ENCODE results near the gene FBXO42. TPM values are rescaled to one million over a fixed set of nuclear protein-coding genes. Genes with fewer than 3 reads are reported as not detected.
A peak's percentile ranks its signal among the peaks of the same experiment; 100 is the strongest.

The FBXO42 gene
- total RNA-seq, 4 donors from 2014 or later = 21.0 to 30.3 (median 23.0) TPM

DNA sequence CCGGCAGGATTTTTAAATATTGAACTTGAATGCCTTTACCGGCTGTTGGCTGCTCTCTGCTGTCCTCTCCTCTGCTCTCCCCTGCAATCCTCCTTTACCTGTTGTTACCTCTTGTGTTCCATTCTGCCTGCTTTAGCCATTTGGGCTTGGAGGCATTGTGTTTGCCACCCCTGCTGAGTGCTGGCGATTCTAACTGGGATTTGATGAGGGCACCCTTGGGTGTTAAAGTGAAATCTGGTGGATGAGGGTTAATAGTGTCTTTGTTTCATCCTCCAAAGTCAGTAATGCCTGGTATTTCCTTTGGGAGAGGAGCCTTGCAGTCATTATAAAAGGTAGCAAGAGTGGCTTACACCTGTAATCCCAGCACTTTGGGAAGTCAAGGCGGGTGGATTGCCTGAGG is 24.7 kb upstream of the FBXO42 start:
- H3K27ac ChIP-seq = no peak overlapping the region
- H3K9me3 ChIP-seq = no peaks in the 10 kb centered on the region
- H3K36me3 ChIP-seq = no peaks in the 10 kb centered on the region
- peaks cover 6 to 14% of the 10 kb centered on the region in 2 donors for H3K4me1 ChIP-seq
- DNase-seq = no peak
- intact Hi-C loops (cut with DNase I; ENCODE audit: low total_unique reads) = no loop called here
- H3K27me3 ChIP-seq = no peaks in the 10 kb centered on the region
- H3K4me3 ChIP-seq = no peak overlapping the region
- TF ChIP-seq POLR2A (IDR thresholded peaks at IDR 0.05) = no peak
- TF ChIP-seq, protein P1, sequence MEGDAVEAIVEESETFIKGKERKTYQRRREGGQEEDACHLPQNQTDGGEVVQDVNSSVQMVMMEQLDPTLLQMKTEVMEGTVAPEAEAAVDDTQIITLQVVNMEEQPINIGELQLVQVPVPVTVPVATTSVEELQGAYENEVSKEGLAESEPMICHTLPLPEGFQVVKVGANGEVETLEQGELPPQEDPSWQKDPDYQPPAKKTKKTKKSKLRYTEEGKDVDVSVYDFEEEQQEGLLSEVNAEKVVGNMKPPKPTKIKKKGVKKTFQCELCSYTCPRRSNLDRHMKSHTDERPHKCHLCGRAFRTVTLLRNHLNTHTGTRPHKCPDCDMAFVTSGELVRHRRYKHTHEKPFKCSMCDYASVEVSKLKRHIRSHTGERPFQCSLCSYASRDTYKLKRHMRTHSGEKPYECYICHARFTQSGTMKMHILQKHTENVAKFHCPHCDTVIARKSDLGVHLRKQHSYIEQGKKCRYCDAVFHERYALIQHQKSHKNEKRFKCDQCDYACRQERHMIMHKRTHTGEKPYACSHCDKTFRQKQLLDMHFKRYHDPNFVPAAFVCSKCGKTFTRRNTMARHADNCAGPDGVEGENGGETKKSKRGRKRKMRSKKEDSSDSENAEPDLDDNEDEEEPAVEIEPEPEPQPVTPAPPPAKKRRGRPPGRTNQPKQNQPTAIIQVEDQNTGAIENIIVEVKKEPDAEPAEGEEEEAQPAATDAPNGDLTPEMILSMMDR (IDR thresholded peaks at IDR 0.05) = no peak

DNA sequence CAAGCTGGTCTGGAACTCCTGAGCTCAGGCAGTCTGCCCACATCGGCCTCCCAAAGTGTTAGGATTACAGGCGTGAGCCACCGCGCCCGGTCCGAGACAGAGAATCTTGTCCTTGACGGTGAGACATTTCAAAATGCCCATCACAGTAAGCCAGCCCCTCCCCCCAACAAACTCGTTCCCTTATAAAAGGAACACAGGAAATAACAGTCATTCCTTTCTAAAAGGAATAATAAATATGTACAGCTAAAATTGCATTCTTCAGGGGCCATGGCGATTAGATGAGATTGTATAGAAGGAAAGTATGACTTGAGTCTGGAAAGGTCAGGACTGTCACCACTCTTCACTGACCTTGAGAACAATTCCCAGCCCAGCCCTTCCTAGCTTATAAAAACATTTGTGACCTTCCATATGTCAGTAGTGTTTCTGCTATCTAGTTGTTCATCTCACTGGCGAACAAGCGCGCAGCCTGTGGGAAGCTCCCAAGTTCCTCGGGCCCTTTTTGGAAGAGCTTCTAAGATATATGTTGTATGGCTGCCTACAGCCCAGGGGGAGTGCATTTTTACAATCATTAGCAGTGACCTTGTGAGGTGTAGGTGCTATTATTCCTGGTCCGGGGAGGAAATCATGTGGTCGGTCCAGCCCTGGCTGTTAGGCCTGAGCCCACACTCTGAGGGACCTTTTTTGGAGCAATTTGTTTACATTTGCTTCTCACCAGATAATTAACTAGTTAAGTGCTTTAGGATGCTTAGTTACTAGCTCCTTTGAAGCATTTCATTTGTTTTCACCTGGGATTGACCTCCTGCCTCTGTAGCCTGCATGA is 23.5 kb upstream of the FBXO42 start:
- no peak for TF ChIP-seq POLR2A (IDR thresholded peaks at IDR 0.05)
- TF ChIP-seq, protein P1 (IDR thresholded peaks at IDR 0.05) = no peak
- intact Hi-C loops (cut with DNase I; ENCODE audit: low total_unique reads) = no loop called here
- Histone ChIP-seq H3K4me3 (no peak overlapping the region), H3K27ac (peak overlapping the region in 1 of 2 donors; percentile 54), H3K36me3 (no peaks in the 10 kb centered on the region), H3K9me3 (no peaks in the 10 kb centered on the region), H3K4me1 (peaks cover 6 to 14% of the 10 kb centered on the region in 2 donors), H3K27me3 (no peaks in the 10 kb centered on the region)
- DNase-seq = no peak

DNA sequence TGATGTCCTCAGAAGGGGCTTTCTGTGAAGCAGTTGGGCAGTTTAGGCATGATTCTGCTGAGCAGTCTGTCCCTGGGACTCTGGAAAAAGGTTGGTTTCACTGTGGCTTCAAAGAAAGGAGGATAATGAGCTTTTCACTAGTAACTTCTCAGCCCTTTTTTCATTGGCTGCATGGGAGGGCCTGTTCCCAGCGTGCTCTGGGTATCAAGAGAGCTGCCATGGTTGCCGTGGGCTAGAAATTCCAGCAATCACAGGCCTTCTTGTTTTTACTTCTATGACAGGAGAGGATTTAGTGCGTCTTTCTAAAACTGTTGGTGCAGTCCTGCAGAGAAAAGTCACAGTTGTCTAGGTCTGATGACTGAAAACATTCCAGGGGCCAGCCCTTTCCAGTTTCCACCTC is 22.0 kb upstream of the FBXO42 start:
- intact Hi-C loops (cut with DNase I; ENCODE audit: low total_unique reads) = no loop called here
- no peaks in the 10 kb centered on the region for H3K36me3 ChIP-seq
- TF ChIP-seq POLR2A (IDR thresholded peaks at IDR 0.05) = no peak
- TF ChIP-seq, protein P1 (IDR thresholded peaks at IDR 0.05) = no peak
- H3K4me1 ChIP-seq = peaks cover 6 to 19% of the 10 kb centered on the region in 2 donors
- H3K27me3 ChIP-seq = no peaks in the 10 kb centered on the region
- no peak overlapping the region for H3K4me3 ChIP-seq
- H3K9me3 ChIP-seq = no peaks in the 10 kb centered on the region
- DNase-seq = no peak
- H3K27ac ChIP-seq = no peak overlapping the region

DNA sequence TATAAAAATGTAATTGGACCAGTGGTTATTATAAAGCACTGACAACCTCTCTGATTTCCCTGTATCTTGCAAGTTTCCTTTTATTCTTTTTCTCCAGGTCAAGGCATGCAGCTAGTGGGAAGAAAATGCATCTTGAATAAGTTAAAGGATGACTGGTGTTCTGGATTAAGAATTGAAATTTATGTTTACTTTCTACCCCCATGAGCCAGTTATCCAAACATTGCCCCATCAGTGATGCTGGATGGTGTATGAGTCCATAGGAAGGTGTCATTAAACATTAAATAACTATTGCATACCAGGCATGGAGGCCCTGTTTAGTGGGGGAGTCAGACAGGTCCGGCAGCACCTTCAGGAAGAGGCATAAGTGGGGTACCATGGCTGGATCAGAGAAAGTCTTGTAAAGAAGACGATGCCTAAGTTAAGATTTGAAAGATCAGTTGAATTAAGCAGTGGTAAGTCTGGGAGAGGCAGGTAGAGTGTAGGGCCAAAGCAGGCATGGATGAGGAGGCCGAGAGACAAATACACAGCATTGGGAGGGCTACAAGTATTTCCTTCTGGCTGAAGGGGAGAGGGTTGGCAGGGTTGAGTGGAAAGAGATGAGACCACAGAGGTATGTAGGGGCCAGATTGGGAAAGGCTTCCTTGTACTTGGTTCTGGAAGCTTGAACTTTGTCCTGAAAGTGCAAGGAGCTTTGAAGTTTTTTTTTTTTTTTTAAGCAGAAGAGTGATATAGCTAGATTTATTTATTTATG is 20.4 kb upstream of the FBXO42 start:
- H3K4me3 ChIP-seq = no peak overlapping the region
- peaks cover 6 to 25% of the 10 kb centered on the region in 2 donors for H3K4me1 ChIP-seq
- no peaks in the 10 kb centered on the region for H3K9me3 ChIP-seq
- H3K27ac ChIP-seq = no peak overlapping the region
- no peak for DNase-seq
- TF ChIP-seq, protein P1 (IDR thresholded peaks at IDR 0.05) = no peak
- TF ChIP-seq POLR2A (IDR thresholded peaks at IDR 0.05) = no peak
- intact Hi-C loops (cut with DNase I; ENCODE audit: low total_unique reads) = no loop called here
- H3K27me3 ChIP-seq = no peaks in the 10 kb centered on the region
- no peaks in the 10 kb centered on the region for H3K36me3 ChIP-seq

DNA sequence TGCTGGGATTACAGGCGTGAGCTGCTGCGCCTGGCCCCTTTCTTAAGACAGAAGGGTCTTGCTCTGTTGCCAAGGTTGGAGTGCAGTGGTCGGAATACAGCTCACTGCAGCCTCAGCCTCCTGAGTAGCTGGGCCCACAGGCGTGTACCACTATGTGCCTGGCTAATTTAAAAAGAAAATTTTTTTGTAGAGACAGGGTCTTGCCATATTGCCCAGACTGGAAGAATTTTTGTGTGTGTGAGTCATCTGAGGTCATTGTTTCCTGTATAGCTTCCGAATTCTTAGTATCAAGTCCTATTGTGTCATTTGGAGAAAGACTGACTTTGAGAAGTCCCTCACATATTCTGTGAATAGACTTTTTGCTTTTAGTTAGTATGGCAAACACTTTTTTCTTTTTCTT is 19.4 kb upstream of the FBXO42 start:
- Histone ChIP-seq H3K36me3 (no peaks in the 10 kb centered on the region), H3K27ac (no peak overlapping the region), H3K27me3 (no peaks in the 10 kb centered on the region), H3K4me3 (no peak overlapping the region), H3K4me1 (peaks cover 6 to 25% of the 10 kb centered on the region in 2 donors), H3K9me3 (no peaks in the 10 kb centered on the region)
- intact Hi-C loops (cut with DNase I; ENCODE audit: low total_unique reads) = no loop called here
- no peak for TF ChIP-seq POLR2A (IDR thresholded peaks at IDR 0.05)
- DNase-seq = no peak
